ENCODE results near the gene LANCL2. TPM values are rescaled to one million over a fixed set of nuclear protein-coding genes. Genes with fewer than 3 reads are reported as not detected.
"Not testable (repeated sequence)": the region's sequence is repeated elsewhere in the genome, so short reads cannot be mapped to it uniquely, and the experiment has no call there.

LANCL2 gene
- total RNA-seq, 1 donor from 2014 or later = 7.1 TPM

DNA sequence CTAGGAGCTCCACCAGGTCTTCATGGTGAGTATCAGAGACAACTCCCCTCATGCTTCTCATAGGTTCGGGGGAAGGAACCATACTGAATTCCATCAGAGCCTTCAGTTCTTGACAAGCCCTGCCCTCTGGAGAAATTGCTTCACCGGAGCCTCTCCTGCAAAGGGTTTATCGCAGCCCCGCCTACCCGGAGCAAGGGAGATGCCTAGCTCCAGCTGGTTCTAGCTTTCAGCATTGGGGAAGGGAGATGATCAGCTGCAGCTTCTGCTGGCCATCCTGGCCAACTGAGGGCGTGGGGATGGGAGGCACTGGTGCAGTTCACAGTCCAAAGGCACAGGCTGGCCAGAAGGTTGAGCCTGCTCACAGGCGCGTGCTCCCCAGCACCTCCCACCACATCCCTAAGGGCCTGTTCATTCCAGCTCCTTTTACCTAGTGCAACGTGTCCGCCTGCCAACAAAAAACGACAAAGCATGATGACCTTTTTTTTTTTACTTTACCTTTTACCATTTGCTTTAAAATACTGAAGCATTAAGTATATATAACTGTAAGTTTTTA, 31.2 kb downstream of the LANCL2 start:
- Histone ChIP-seq H3K9me3 (ENCODE audit: low read depth) (no peaks in the 10 kb centered on the region), H3K4me2 (no peak overlapping the region), H3K4me1 (no peaks in the 10 kb centered on the region), H3K27ac (no peak overlapping the region), H3K9ac (no peak overlapping the region), H3K4me3 (no peak overlapping the region), H3K36me3 (peaks cover 4% of the 10 kb centered on the region), H4K20me1 (ENCODE audit: low read depth) (no peaks in the 10 kb centered on the region), H2AFZ (replicated peaks) (no peak overlapping the region), H3F3A (ENCODE audit: low read depth) (no peaks in the 10 kb centered on the region), H3K27me3 (no peaks in the 10 kb centered on the region), H3K79me2 (ENCODE audit: low read depth) (no peaks in the 10 kb centered on the region)
- Mint-ChIP-seq H3K9me3 (peaks cover 7% of the 10 kb centered on the region), H3K27me3 (ENCODE audit: insufficient read depth, low read depth) (no peaks in the 10 kb centered on the region), H3K4me1 (no peaks in the 10 kb centered on the region), H3K4me3 (no peak overlapping the region), H3K36me3 (peaks cover 19% of the 10 kb centered on the region), H3K27ac (no peak overlapping the region)
- TF ChIP-seq EZH2 (IDR thresholded peaks at IDR 0.05) (no peak), EZH2phosphoT487 (IDR thresholded peaks at IDR 0.05) (no peak)
- TF ChIP-seq, protein P1, sequence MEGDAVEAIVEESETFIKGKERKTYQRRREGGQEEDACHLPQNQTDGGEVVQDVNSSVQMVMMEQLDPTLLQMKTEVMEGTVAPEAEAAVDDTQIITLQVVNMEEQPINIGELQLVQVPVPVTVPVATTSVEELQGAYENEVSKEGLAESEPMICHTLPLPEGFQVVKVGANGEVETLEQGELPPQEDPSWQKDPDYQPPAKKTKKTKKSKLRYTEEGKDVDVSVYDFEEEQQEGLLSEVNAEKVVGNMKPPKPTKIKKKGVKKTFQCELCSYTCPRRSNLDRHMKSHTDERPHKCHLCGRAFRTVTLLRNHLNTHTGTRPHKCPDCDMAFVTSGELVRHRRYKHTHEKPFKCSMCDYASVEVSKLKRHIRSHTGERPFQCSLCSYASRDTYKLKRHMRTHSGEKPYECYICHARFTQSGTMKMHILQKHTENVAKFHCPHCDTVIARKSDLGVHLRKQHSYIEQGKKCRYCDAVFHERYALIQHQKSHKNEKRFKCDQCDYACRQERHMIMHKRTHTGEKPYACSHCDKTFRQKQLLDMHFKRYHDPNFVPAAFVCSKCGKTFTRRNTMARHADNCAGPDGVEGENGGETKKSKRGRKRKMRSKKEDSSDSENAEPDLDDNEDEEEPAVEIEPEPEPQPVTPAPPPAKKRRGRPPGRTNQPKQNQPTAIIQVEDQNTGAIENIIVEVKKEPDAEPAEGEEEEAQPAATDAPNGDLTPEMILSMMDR (IDR thresholded peaks at IDR 0.05) = no peak
- no peak for DNase-seq (ENCODE audit: low spot score)

DNA sequence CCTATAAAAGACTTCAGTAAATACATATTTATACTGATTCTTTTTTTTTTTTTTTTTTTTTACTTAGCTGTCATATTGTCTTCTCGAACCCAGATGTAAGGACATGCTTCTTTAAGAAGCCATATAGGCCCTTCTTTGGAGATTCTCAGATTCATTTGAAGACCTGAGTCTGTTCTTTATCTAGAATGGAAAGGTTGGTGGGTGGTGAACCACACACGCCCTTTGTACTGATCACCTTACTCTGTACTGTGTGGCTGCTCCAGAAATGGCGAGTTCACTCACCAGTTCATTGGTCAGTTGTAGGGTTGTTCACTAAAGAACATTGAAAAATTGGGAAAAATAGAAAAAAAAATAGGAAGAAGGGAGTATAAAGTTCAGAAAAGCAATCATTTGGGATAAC, 32.5 kb downstream of the LANCL2 start:
- Histone ChIP-seq H3K9me3 (ENCODE audit: low read depth) (no peaks in the 10 kb centered on the region), H3F3A (ENCODE audit: low read depth) (no peaks in the 10 kb centered on the region), H3K4me3 (no peak overlapping the region), H2AFZ (replicated peaks) (no peak overlapping the region), H3K36me3 (peaks cover 4% of the 10 kb centered on the region), H3K27ac (no peak overlapping the region), H3K4me2 (no peak overlapping the region), H3K4me1 (no peaks in the 10 kb centered on the region), H3K9ac (no peak overlapping the region), H4K20me1 (ENCODE audit: low read depth) (no peaks in the 10 kb centered on the region), H3K27me3 (no peaks in the 10 kb centered on the region), H3K79me2 (ENCODE audit: low read depth) (no peaks in the 10 kb centered on the region)
- TF ChIP-seq EZH2 (IDR thresholded peaks at IDR 0.05) (no peak), EZH2phosphoT487 (IDR thresholded peaks at IDR 0.05) (no peak)
- TF ChIP-seq, protein P1 (IDR thresholded peaks at IDR 0.05) = no peak
- DNase-seq (ENCODE audit: low spot score) = no peak
- Mint-ChIP-seq H3K27me3 (ENCODE audit: insufficient read depth, low read depth) (no peaks in the 10 kb centered on the region), H3K4me3 (no peak overlapping the region), H3K4me1 (no peaks in the 10 kb centered on the region), H3K27ac (no peak overlapping the region), H3K36me3 (peaks cover 13% of the 10 kb centered on the region), H3K9me3 (peaks cover 3% of the 10 kb centered on the region)

DNA sequence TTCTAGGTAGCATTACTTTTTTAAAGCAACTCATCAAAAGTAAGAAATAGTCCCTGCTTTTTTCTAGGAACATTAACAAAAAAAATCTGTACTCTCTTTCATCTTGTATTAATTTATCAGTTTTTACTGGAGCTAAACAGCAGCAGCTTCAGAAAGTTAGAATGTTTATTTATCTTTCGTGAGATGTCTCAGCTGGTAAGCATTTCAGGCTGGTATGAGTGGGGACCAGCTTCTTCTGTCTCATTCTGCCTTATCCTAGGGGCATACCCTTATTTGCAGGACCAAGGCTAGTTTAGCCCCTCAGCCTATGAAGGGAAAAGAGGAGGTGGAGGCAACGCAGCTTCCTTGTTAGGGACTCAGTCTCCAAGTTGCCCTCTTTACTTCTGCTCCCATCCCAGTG, 35.1 kb downstream of the LANCL2 start:
- H3K4me3 Mint-ChIP-seq = no peak overlapping the region
- H3F3A ChIP-seq (ENCODE audit: low read depth) = no peaks in the 10 kb centered on the region
- no peak overlapping the region for H3K4me3 ChIP-seq
- TF ChIP-seq EZH2 (IDR thresholded peaks at IDR 0.05) = no peak
- H3K4me1 ChIP-seq = no peaks in the 10 kb centered on the region
- no peaks in the 10 kb centered on the region for H3K9me3 ChIP-seq (ENCODE audit: low read depth)
- no peak overlapping the region for H3K27ac Mint-ChIP-seq
- H3K79me2 ChIP-seq (ENCODE audit: low read depth) = no peaks in the 10 kb centered on the region
- no peaks in the 10 kb centered on the region for H3K27me3 Mint-ChIP-seq (ENCODE audit: insufficient read depth, low read depth)
- no peak overlapping the region for H2AFZ ChIP-seq (replicated peaks)
- H3K4me2 ChIP-seq = no peak overlapping the region
- peaks cover 17% of the 10 kb centered on the region for H3K36me3 Mint-ChIP-seq
- no peak overlapping the region for H3K27ac ChIP-seq
- H3K4me1 Mint-ChIP-seq = no peaks in the 10 kb centered on the region
- peaks cover 8% of the 10 kb centered on the region for H3K9me3 Mint-ChIP-seq
- H3K36me3 ChIP-seq = no peaks in the 10 kb centered on the region
- no peak overlapping the region for H3K9ac ChIP-seq
- H3K27me3 ChIP-seq = no peaks in the 10 kb centered on the region
- H4K20me1 ChIP-seq (ENCODE audit: low read depth) = no peaks in the 10 kb centered on the region
- no peak for DNase-seq (ENCODE audit: low spot score)

DNA sequence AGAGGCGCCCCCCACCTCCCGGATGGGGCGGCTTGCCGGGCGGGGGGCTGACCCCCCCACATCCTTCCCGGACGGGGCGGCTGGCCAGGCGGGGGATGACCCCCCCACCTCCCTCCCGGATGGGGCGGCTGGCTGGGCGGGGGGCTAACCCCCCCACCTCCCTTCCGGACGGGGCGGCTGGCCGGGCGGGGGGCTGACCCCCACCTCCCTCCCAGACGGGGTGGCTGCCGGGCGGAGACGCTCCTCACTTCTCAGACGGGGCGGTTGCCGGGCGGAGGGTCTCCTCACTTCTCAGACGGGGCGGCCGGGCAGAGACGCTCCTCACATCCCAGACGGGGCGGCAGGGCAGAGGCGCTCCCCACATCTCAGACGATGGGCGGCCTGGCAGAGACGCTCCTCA, 37.4 kb downstream of the LANCL2 start:
- H3K27me3 ChIP-seq; H3K4me2 ChIP-seq; H3K27ac Mint-ChIP-seq; H3K4me1 ChIP-seq; H3F3A ChIP-seq (ENCODE audit: low read depth); DNase-seq (ENCODE audit: low spot score); H3K27me3 Mint-ChIP-seq (ENCODE audit: insufficient read depth, low read depth); H3K4me3 Mint-ChIP-seq; H2AFZ ChIP-seq (replicated peaks); H3K36me3 ChIP-seq; H3K9ac ChIP-seq; H3K4me1 Mint-ChIP-seq; H3K79me2 ChIP-seq (ENCODE audit: low read depth); H3K4me3 ChIP-seq; H3K27ac ChIP-seq; H3K9me3 Mint-ChIP-seq; H4K20me1 ChIP-seq (ENCODE audit: low read depth); H3K9me3 ChIP-seq (ENCODE audit: low read depth): not testable (repeated sequence)
- H3K36me3 Mint-ChIP-seq = peaks cover 21% of the 10 kb centered on the region

Data from neural progenitor cell (in vitro differentiated cells).